ENCODE results near the gene RNF14. TPM values are rescaled to one million over a fixed set of nuclear protein-coding genes. Genes with fewer than 3 reads are reported as not detected.

RNF14 gene
- polyA plus RNA-seq, 3 donors = 54.8 to 65.4 (median 55.5) TPM

Other genes with a start within 250 kb of the RNF14 start
- gene PCDH1, start 90.7 kb upstream of the RNF14 start, polyA plus RNA-seq (ENCODE audit: insufficient read length in 3 of 3) = 10 to 100 TPM; 23.9 to 30.4 (median 24.8) TPM
- gene DELE1, start 45.2 kb upstream of the RNF14 start, polyA plus RNA-seq (ENCODE audit: insufficient read length in 3 of 3) = 100 to 1,000 TPM in 2 of 3 donors, 10 to 100 TPM in 1; 99.9 to 143 (median 142) TPM
- gene PCDH12, start 10.9 kb upstream of the RNF14 start, polyA plus RNA-seq (ENCODE audit: insufficient read length in 3 of 3) = 10 to 100 TPM; 15.7 to 18.1 (median 17.8) TPM
- gene GNPDA1, start 43.9 kb downstream of the RNF14 start, polyA plus RNA-seq (ENCODE audit: insufficient read length in 3 of 3) = 10 to 100 TPM; 64.7 to 70.6 (median 68.5) TPM
- 100 to 1,000 TPM; 111 to 127 (median 114) TPM for gene NDFIP1, start 139.7 kb downstream of the RNF14 start, polyA plus RNA-seq (ENCODE audit: insufficient read length in 3 of 3)